Effector memory CD8-positive, alpha-beta T cell (primary cell): Measurements from ENCODE around the gene GPR158.
"Not testable (repeated sequence)": the region's sequence is repeated elsewhere in the genome, so short reads cannot be mapped to it uniquely, and the experiment has no call there.

Source experiments
- ATAC-seq: fragments of 150-1000 bp; cut with Tn5 transposase; replicated peaks from 2 replicates; pipeline ENCODE4 v1.10.0; 2021; ENCODE audit warnings: mild to moderate bottlenecking, moderate library complexity
- DNase-seq, 3 experiments: peaks; one replicate each; pipeline ENCODE4 v3.0.0; 2021
- H3K27ac Mint-ChIP-seq, 2 donors: one replicate each; pipeline ENCODE4 v1.8.0; 2022; ENCODE audit warnings: mild to moderate bottlenecking in 2 of 2, mixed read lengths in 2 of 2, moderate library complexity in 2 of 2
- H3K27me3 Mint-ChIP-seq, 2 donors: one replicate each; pipeline ENCODE4 v1.8.0; 2022; ENCODE audit warnings: mixed read lengths in 2 of 2
- H3K36me3 Mint-ChIP-seq: one replicate; pipeline ENCODE4 v1.8.0; 2022; ENCODE audit warnings: mild to moderate bottlenecking, moderate library complexity, mixed read lengths; ENCODE audit not compliant: insufficient read depth
- H3K4me1 Mint-ChIP-seq, 2 donors: one replicate each; pipeline ENCODE4 v1.8.0; 2022; ENCODE audit warnings: low read depth in 2 of 2, mixed read lengths in 2 of 2
- H3K4me3 Mint-ChIP-seq, 2 donors: one replicate each; pipeline ENCODE4 v1.8.0; 2022; ENCODE audit warnings: mild to moderate bottlenecking in 2 of 2, mixed read lengths in 2 of 2, moderate library complexity in 2 of 2
- H3K9me3 Mint-ChIP-seq, 2 donors: one replicate each; pipeline ENCODE4 v1.8.0; 2022; ENCODE audit warnings: mixed read lengths in 2 of 2
- total RNA-seq, 9 experiments: gene quantifications; one replicate each; lab custom pipeline; 2026; lab: John Stamatoyannopoulos, UW

GPR158 gene
- 0 to 0.11 (median 0) reads per million in 9 experiments for total RNA-seq

- ATAC-seq (no peak), DNase-seq (peak in 2 of 3 experiments; percentile 2 to 5)
- no peak within 1 kb of the TSS for H3K27ac Mint-ChIP-seq
- peak within 1 kb of the TSS; percentile 11 to 46 for H3K4me3 Mint-ChIP-seq
- peaks cover 0 to 5% of the 10 kb centered on the region in 2 donors for H3K9me3 Mint-ChIP-seq
- peaks cover 2% of the 10 kb centered on the region for H3K36me3 Mint-ChIP-seq
- peaks cover 43 to 53% of the 10 kb centered on the region in 2 donors for H3K27me3 Mint-ChIP-seq
- peaks cover 0 to 6% of the 10 kb centered on the region in 2 donors for H3K4me1 Mint-ChIP-seq
Observed at GRCh38 chr10:25174461-25175230, at the start of gene GPR158. Gene GPR158 (plus strand): TSS chr10:25175001. CDS start chr10:25175421, 420 bp downstream.

GRCh38 chr10:25125201-25125611, 49.6 kb upstream of the GPR158 start:
- no peak overlapping the region for H3K27ac Mint-ChIP-seq
- ATAC-seq, result no peak
- H3K4me3 Mint-ChIP-seq, result no peak overlapping the region
- peaks cover 0 to 1% of the 10 kb centered on the region in 2 donors for H3K9me3 Mint-ChIP-seq
- H3K36me3 Mint-ChIP-seq, result no peaks in the 10 kb centered on the region
- DNase-seq, result no peak
- H3K27me3 Mint-ChIP-seq, result peaks cover 21 to 30% of the 10 kb centered on the region in 2 donors
- H3K4me1 Mint-ChIP-seq, result no peaks in the 10 kb centered on the region

- Mint-ChIP-seq H3K27ac (no peak overlapping the region), H3K9me3 (peaks cover 0 to 7% of the 10 kb centered on the region in 2 donors), H3K4me1 (no peaks in the 10 kb centered on the region), H3K27me3 (peaks cover 25 to 39% of the 10 kb centered on the region in 2 donors), H3K4me3 (no peak overlapping the region), H3K36me3 (no peaks in the 10 kb centered on the region)
- ATAC-seq, result no peak
- no peak for DNase-seq
Observed at GRCh38 chr10:25129592-25129991, 45.2 kb upstream of the GPR158 start.

- no peaks in the 10 kb centered on the region for H3K4me1 Mint-ChIP-seq
- DNase-seq (no peak), ATAC-seq (no peak)
- no peak overlapping the region for H3K4me3 Mint-ChIP-seq
- H3K36me3 Mint-ChIP-seq, result no peaks in the 10 kb centered on the region
- H3K27ac Mint-ChIP-seq, result no peak overlapping the region
- peaks cover 15 to 31% of the 10 kb centered on the region in 2 donors for H3K27me3 Mint-ChIP-seq
- peaks cover 0 to 7% of the 10 kb centered on the region in 2 donors for H3K9me3 Mint-ChIP-seq
Observed at GRCh38 chr10:25130906-25131305, 43.9 kb upstream of the GPR158 start.

- Mint-ChIP-seq H3K4me3 (no peak overlapping the region), H3K4me1 (no peaks in the 10 kb centered on the region), H3K27ac (no peak overlapping the region), H3K9me3 (no peaks in the 10 kb centered on the region), H3K27me3 (peaks cover 0 to 8% of the 10 kb centered on the region in 2 donors), H3K36me3 (peaks cover 4% of the 10 kb centered on the region)
- ATAC-seq (no peak), DNase-seq (no peak)
Observed at GRCh38 chr10:25142116-25142864, 32.5 kb upstream of the GPR158 start.

DNA sequence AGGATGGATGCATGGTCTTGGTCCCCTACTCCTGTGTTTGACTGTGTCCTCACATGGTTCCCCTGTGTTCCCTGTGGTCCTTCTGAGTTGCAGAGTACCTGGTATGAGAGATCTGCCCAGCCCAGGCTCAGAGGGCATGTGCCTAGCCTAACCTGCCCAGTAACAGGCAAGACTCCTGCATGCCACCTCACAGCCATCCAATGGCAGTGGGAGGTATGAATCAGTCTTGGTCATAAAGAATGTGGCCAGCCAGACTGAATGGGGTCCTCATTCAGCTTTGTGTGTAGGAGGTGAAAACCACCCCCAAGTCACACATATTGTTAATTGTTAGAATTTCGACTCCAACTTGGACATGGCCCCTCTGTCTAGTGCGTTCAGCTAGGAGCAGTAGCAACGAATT, 17.2 kb upstream of the GPR158 start:
- Mint-ChIP-seq H3K4me1 (no peaks in the 10 kb centered on the region), H3K9me3 (peaks cover 6 to 7% of the 10 kb centered on the region in 2 donors), H3K4me3 (no peak overlapping the region), H3K36me3 (no peaks in the 10 kb centered on the region), H3K27ac (no peak overlapping the region), H3K27me3 (no peaks in the 10 kb centered on the region)
- ATAC-seq (no peak), DNase-seq (no peak)

DNA sequence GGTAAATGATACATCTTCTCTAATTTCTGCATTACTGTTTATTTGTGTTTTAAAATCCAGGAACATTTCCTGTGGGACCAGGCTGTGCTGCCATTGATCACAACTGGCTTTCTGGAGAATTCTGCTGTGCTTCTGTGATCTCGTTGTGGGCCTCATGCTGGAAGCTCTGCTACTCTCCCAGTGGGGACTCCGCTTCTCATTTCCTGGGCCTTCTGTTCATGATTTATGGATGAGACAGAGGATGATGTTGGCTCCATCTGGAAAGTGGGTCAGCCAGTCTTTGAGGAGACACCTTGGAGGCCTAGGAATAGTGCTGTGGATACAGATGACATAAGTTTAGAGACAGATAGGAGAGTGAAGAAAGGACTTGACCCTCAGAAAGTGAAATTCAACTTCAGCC, 15.2 kb upstream of the GPR158 start:
- H3K4me1 Mint-ChIP-seq, result no peaks in the 10 kb centered on the region
- DNase-seq (no peak), ATAC-seq (no peak)
- H3K27ac Mint-ChIP-seq, result no peak overlapping the region
- no peaks in the 10 kb centered on the region for H3K36me3 Mint-ChIP-seq
- peaks cover 6 to 7% of the 10 kb centered on the region in 2 donors for H3K9me3 Mint-ChIP-seq
- H3K4me3 Mint-ChIP-seq, result no peak overlapping the region
- no peaks in the 10 kb centered on the region for H3K27me3 Mint-ChIP-seq

- no peak overlapping the region for H3K4me3 Mint-ChIP-seq
- H3K9me3 Mint-ChIP-seq, result peaks cover 7 to 8% of the 10 kb centered on the region in 2 donors
- H3K27ac Mint-ChIP-seq, result no peak overlapping the region
- H3K36me3 Mint-ChIP-seq, result no peaks in the 10 kb centered on the region
- ATAC-seq (no peak), DNase-seq (no peak)
- no peaks in the 10 kb centered on the region for H3K4me1 Mint-ChIP-seq
- H3K27me3 Mint-ChIP-seq, result peaks cover 8 to 14% of the 10 kb centered on the region in 2 donors
Observed at GRCh38 chr10:25162391-25162790, 12.4 kb upstream of the GPR158 start.

DNA sequence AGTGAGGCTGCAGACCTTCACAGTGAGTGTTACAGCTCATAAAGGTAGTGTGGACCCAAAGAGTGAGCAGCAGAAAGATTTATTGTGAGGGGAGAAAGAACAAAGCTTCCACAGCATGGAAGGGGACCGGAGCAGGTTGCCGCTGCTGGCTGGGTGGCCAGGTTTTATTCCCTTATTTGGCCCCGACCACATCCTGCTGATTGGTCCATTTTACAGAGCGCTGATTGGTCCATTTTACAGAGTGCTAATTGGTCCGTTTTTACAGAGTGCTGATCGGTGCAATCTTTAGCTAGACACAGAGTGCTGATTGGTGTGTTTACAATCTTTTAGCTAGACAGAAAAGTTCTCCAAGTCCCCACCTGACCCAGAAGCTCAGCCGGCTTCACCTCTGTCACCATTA, 11.3 kb upstream of the GPR158 start:
- peaks cover 18 to 22% of the 10 kb centered on the region in 2 donors for H3K27me3 Mint-ChIP-seq
- H3K36me3 Mint-ChIP-seq, H3K4me3 Mint-ChIP-seq, H3K27ac Mint-ChIP-seq, H3K9me3 Mint-ChIP-seq, H3K4me1 Mint-ChIP-seq, DNase-seq, ATAC-seq: not testable (repeated sequence)

DNA sequence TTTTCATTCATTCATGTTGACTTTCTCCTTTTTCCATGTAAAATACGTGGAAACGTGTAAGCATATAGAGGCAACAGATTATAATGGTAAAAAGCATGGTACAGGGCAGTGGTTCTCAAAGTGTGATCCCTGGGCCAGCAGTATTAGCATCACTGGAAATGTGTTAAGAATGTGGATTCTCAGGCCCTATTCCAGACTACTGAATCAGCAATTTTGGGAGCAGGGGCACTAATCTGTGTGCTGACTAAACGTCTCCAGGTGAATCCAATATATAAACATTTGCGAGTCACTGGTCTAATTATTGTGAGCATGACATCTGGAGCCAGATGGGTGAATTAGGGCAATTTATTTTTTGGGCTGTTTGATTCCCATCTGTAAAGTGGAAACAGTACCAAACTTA, 5.1 kb upstream of the GPR158 start:
- Mint-ChIP-seq H3K27ac (no peak overlapping the region), H3K27me3 (peaks cover 48% of the 10 kb centered on the region in 2 donors), H3K36me3 (peaks cover 2% of the 10 kb centered on the region), H3K4me1 (peaks cover 0 to 3% of the 10 kb centered on the region in 2 donors), H3K9me3 (peaks cover 0 to 7% of the 10 kb centered on the region in 2 donors), H3K4me3 (no peak overlapping the region)
- DNase-seq (no peak), ATAC-seq (no peak)

GRCh38 chr10:25170627-25171026, 4.2 kb upstream of the GPR158 start:
- H3K27ac Mint-ChIP-seq, result no peak overlapping the region
- H3K4me1 Mint-ChIP-seq, result peaks cover 0 to 3% of the 10 kb centered on the region in 2 donors
- no peak for DNase-seq
- no peak overlapping the region for H3K4me3 Mint-ChIP-seq
- ATAC-seq, result no peak
- H3K9me3 Mint-ChIP-seq, result peaks cover 0 to 5% of the 10 kb centered on the region in 2 donors
- peaks cover 2% of the 10 kb centered on the region for H3K36me3 Mint-ChIP-seq
- peaks cover 42 to 57% of the 10 kb centered on the region in 2 donors for H3K27me3 Mint-ChIP-seq

- DNase-seq (no peak), ATAC-seq (no peak)
- H3K27ac Mint-ChIP-seq, result no peak overlapping the region
- H3K4me3 Mint-ChIP-seq, result no peak overlapping the region
- peaks cover 0 to 5% of the 10 kb centered on the region in 2 donors for H3K9me3 Mint-ChIP-seq
- peaks cover 2% of the 10 kb centered on the region for H3K36me3 Mint-ChIP-seq
- peaks cover 0 to 6% of the 10 kb centered on the region in 2 donors for H3K4me1 Mint-ChIP-seq
- H3K27me3 Mint-ChIP-seq, result peaks cover 43 to 52% of the 10 kb centered on the region in 2 donors
Observed at GRCh38 chr10:25175527-25176420, 973 bp downstream of the GPR158 start.

DNA sequence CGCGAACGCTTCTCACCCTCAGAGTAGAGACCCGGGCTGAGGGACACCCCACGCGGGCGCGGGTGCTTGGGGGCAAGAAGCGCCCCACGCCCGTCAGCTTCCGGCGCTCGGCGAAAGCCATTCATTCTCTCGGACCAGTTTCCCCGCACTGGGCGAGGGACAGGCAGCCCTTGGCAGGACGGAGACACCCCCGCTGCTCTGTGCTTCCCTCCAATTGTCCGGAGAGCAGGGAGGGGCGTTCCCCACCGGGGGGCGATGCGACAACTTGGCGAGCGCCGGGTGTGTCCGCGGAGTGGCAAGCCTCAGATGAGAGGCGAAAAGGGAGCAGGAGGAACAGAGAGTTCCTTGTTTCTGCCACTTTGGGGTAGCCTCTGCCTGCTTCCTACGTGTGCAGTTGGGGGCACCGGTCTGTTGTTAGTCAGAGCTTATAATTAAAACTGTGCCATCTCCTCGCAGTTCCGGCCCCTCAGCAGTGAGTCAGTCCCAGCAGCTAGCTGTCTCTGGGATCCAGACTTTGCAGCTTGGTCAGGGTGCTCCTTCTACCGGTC, 1.7 kb downstream of the GPR158 start:
- peak overlapping the region in 1 of 2 donors; percentile 3 for H3K4me3 Mint-ChIP-seq
- peaks cover 43 to 52% of the 10 kb centered on the region in 2 donors for H3K27me3 Mint-ChIP-seq
- DNase-seq (no peak), ATAC-seq (no peak)
- peaks cover 0 to 6% of the 10 kb centered on the region in 2 donors for H3K4me1 Mint-ChIP-seq
- no peak overlapping the region for H3K27ac Mint-ChIP-seq
- peaks cover 2% of the 10 kb centered on the region for H3K36me3 Mint-ChIP-seq
- H3K9me3 Mint-ChIP-seq, result peaks cover 0 to 5% of the 10 kb centered on the region in 2 donors
